ENCODE measurements around the gene SAMD4A.

Gene SAMD4A

GRCh38 chr14:54662491-54663133 lies 95.7 kb downstream of the SAMD4A start:
- FAIRE-seq, result no peak

GRCh38 chr14:54664961-54665360 lies 98.0 kb downstream of the SAMD4A start:
- FAIRE-seq, result no peak

DNA sequence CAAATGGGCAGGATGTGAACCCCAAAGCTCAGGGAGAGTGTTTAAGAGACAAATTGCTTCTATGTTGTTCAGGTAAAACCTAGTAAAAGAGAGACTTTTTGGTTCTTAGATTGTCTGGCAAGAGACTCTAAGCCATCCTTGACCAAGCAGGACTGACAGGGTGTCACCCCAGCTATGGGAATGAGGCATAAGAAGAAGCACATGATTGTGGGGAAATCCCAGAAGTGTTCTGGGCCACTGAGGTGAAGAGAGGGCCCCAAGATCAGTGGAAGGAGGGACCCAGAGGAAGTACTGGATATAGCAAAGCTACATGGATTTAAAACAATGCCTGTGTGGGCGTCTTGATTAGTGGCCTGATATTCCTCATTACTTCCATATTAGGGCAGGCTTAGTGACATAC lies 99.0 kb downstream of the SAMD4A start:
- no peak for FAIRE-seq

- FAIRE-seq, result no peak
Observed at GRCh38 chr14:54667026-54667744, 100.3 kb downstream of the SAMD4A start.

DNA sequence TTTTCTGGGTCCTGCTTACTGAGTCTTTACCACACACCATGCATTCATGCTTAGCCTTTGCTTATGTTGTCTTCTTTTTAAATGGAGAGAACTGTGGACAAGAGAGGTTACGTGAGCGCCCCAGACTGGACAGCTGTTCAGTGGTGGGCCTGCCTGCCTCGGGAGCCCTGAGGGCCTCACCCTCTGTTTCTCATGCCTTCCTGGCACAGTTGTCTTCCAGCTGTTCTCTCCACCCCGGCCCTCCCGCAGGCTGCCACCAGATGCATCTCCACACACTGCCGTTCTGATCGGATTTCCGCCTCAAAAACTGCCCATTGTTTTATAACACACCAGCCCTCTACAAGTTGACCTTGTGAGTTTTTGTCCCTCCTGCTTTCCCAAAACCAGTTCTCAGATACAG lies 100.8 kb downstream of the SAMD4A start:
- FAIRE-seq, result no peak

GRCh38 chr14:54669721-54670561 lies 103.0 kb downstream of the SAMD4A start:
- no peak for FAIRE-seq

DNA sequence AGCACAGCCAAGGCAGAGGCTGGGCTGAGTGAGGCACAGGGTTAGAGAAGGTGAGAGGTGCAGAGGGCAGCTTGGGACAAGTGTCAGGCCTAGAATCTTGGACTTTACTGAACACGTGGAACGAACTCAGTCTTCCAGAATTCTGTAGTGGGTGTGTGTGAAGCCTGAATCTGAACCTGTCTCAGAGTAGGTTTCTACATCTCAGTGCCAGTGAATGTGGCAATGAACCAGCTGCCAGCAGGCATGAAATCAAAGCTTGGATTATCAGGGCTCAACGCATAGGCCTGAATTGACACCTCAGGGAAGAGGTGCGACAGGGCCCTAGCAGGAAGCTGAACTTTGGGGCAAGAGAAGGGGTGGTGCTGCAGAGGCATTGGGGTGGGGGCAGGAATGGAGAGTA lies 104.6 kb downstream of the SAMD4A start:
- FAIRE-seq, result no peak

DNA sequence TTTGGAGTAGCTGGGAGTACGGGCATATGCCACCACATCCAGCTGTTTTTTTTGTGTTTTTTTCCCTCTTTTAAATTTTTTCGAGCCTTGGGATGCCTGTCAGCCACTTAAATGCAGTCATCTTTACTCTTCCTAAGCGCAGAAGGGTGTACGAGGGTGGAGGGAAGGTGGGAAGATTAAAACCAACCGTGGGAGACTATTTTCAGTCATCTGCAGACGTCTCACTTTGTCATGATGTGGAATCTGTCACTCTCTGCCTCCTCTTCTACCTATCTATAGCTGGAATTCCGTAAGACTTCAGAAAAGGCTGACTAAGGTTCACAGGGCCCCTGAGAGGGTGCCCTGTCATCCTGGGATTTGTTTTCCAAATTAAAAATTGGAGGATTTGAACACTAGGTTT lies 105.3 kb downstream of the SAMD4A start:
- FAIRE-seq, result no peak

DNA sequence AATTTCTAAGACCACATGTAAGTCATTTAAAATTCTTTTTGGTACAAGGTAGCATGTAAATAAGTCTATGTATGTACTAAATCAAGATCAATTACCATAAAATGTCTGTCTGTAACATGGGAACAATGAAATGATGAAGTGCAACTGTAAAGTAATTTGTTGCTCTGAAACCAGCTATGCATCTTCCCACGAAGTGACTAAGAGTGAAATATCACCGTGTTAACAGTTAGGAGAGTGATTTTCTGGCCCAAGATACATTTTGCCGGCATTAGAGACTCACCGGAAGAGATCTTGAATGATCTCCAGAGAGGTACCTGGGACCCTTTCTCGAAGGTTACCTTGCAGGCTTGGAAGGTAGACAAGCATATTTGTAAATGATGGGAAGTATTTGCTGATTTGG lies 105.8 kb downstream of the SAMD4A start:
- no peak for FAIRE-seq

GRCh38 chr14:54673193-54674045 lies 106.5 kb downstream of the SAMD4A start:
- FAIRE-seq, result no peak

DNA sequence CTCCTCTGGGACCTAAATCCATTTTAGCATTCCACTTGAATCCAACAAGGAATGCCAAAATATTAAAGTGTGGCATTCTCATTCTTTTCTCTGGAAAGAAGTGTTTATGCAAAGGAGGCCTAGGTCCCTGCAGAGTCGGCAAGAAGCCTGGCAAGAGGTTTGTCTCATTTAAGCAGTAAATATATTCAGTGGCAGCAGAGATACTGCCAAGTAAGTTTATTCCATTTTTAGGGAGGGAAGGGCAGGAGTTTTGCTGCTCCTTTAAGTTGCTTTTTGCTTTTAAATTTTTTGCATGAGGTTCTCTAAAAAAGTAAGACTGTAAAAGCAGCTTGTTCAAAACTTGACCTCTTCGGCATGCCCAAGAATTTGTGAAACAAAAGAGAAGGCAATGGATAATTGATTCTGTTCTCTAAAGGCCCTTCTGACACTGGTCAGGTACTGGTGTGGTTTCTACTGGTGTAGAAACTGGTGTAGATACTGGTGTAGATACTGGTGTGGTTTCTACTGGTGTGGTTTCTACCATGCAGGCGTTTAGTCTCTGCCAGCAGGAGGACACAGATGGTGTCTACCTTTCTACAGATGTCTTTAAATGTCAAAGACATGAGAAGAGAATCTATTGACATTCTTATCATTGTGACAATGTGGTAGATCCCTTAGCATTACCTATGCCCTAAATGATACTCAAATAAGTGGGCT lies 107.3 kb downstream of the SAMD4A start:
- no peak for FAIRE-seq

GRCh38 chr14:54675236-54676128 lies 108.6 kb downstream of the SAMD4A start:
- FAIRE-seq, result no peak

DNA sequence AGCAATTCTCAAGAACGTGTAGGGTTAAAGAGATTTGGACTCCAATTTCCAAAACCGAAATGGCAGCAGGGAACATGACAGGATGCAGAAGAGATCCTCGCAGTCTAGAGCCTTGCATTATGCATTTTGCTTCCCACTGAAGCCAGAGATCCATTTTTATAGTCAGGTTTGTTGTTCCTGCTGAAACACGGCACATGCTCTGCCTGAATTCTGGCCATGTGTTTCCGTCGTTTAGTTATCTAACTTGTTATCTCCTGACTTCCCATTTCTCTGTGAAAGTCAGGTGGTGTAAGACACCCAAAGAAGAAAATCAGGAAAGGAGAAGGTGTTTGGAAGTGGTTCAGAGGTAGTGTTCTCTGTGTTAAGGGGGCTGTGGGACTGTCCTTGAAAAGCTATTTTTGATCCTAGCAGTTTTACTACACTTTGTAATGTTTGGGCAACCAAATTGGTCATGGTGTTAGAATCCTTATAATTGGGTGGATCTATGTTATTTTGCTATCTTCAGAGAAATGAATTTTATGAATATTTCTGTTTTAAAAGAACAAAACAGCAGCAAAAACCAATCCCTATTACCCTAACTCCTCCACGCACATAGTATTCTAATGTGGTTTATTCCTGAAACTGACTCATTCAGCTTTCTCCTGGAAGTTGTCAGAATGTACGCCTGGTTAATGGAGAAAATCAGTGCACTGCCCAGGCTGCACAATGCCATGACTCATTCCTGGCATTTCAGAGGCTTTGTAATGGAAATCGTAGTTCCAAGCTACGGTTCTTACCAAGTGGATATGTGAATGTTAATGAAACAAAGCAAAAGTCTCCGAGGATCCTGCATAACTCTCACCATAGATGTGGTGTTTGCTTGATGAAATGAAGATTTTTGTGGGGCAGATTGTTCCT lies 110.1 kb downstream of the SAMD4A start:
- FAIRE-seq, result no peak

DNA sequence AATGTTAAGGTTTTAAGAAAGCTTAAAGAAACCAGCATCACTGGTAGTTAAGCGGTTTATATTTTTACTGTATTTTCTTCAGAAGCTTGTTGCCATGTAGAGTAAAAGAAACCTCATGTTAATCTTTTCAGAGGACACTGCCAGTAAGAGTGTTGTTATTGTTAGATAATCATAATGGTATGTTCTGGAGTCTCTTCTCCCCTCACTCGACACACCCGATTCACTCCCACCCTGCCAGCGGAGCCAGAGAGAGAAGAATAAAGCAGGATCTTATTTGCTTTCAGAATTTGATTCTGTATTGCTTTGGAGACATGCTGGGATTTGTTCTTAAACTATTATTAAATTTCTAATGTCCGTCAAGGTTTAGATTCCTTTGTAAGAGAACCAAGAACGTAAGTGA lies 113.7 kb downstream of the SAMD4A start:
- FAIRE-seq, result no peak

DNA sequence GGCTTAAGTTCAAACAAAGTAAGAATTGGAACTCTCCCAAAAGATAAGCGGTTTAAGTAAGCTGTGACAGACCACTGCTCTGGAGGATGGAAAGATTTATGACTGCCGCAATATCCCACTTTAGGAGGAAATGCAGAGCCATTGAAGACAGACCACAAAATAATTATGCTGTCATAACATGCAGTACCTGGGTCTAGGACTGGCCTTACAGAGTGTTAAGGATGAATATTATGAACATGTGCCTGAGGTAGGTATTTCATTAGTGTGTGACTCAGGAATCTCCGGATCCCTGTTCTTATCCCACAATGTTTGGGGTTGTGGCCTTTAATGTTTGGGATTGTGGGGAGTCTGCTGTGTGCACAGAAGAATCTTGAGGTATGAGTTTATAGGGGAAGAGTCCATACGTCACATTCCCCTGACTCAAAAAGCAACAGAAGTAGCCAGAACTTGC lies 114.9 kb downstream of the SAMD4A start:
- no peak for FAIRE-seq

DNA sequence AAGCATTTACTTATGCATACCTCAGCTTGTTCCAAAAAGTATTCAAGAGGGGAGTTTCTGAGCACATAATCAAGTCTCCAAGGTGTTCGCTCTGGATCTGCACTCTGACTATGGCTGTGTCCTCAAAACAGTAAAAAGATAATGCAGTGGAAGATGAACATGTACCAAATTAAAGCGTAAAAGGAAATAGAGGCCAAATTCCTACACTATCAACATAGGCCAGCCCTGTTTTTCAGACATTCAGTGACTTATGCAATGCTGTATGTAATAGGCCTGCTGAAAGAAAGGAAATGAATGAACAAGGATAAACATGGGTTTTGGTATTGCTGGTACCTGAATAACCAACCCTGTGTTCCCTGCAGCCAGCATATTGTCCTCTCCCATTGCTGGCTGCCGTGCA lies 115.7 kb downstream of the SAMD4A start:
- no peak for FAIRE-seq

DNA sequence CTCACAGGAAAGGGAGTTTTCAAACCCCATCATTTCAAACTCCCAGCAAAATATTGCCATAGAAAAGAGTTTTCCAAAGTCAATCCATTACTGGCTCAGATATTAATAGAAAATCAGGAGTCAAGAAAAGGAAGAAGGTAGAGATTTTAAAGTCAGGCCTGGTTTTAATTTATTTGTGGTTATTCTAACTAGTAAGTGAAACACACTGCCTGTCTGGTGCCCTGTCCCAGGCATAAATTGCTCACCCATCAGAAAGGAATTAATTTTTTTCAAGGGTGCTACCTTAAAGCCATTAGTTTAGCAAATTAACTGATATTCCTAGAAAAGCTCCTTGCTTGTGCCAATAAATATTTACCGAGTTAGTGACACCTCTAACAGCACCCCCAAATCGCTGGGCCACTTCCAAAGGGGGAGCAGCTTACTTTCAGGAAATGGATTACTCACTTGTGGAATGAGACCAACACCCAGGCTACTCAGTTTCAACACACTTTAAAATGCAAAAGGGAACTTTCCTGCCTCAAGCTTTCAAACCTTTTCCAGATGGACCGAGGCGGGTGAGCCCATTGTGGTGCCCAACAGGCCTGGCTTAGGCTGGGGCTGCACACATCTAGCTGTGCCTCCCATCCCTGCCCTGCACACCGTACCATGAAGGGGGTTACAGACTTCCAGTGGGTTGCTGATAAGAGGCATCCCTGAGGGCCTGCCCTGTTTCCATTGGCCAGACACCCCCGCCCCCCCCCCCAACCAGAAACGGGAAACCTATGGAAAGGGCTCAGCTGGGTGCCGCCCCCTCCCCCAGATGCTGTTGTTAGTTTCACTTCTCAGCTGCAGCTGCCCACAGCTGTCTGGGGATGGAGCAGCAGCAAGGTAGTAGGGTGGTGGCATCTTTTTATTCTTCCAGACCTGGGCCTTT lies 117.2 kb downstream of the SAMD4A start:
- FAIRE-seq, result no peak

DNA sequence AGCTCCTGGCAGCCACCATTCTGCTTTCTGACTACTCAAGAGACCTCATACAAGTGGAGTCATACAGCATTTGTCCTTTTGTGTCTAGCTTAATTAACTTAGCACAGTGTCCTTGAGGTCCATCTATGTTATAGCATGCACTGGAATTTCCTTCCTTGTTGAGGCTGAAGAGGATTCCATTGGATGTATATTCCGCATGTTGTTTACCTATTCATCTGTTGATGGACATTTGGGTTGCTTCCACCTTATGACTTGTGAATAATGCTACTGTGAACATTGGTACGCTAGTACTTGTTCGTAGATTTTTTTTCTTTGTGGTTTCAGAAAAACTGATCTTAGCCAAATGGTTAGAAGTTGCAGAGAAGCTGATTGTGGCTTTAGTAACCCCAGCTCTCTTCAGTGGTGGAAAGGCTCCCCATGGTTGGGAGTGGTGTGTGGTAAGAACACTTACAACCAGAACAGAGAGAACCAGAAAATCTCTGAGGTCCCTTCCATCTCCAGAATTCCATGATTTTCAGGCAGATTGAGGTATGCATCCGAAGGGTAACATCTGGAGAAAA lies 118.4 kb downstream of the SAMD4A start:
- no peak for FAIRE-seq
